Activated CD4-positive, alpha-beta T cell treated with anti-CD3 and anti-CD28 coated beads for 36 hours (primary cell): ENCODE results near the gene ST8SIA6. TPM values are rescaled to one million over a fixed set of nuclear protein-coding genes. Genes with fewer than 3 reads are reported as not detected.

ENCODE experiments used
- ATAC-seq: fragments of 200-7000 bp; cut with Tn5 transposase; one replicate; pipeline ENCODE4 v1.10.0; 2021; ENCODE audit warnings: mild to moderate bottlenecking, moderate library complexity
- CTCF ChIA-PET: fragments of 350-600 bp; sonication (Branson Sonifier 250); formaldehyde crosslinking; loops from one replicate; lab custom pipeline; 2021; ENCODE audit warnings: antibody characterized with exemption; lab: Charles Lee
- POLR2A ChIA-PET: fragments of 350-600 bp; sonication (Branson Sonifier 250); formaldehyde crosslinking; loops from one replicate; lab custom pipeline; 2021; ENCODE audit warnings: antibody characterized with exemption, inconsistent platforms; lab: Charles Lee
- DNase-seq: peaks from one replicate; pipeline ENCODE4 v3.0.0-alpha.2; 2020
- H3K27ac Mint-ChIP-seq: one replicate; pipeline ENCODE4 v1.8.0; 2021; ENCODE audit warnings: mixed read lengths
- H3K27me3 Mint-ChIP-seq: one replicate; pipeline ENCODE4 v1.8.0; 2021; ENCODE audit warnings: mixed read lengths
- H3K36me3 Mint-ChIP-seq: one replicate; pipeline ENCODE4 v1.8.0; 2021; ENCODE audit warnings: low read depth, mixed read lengths
- H3K4me1 Mint-ChIP-seq: one replicate; pipeline ENCODE4 v1.8.0; 2021; ENCODE audit warnings: mixed read lengths
- H3K4me3 Mint-ChIP-seq: one replicate; pipeline ENCODE4 v1.8.0; 2021; ENCODE audit warnings: mild to moderate bottlenecking, moderate library complexity, mixed read lengths
- H3K9me3 Mint-ChIP-seq: one replicate; pipeline ENCODE4 v1.8.0; 2021; ENCODE audit warnings: low read depth, mixed read lengths
- intact Hi-C, 2 experiments: fragments of 100-400 bp; cut with DNase I in 1 of 2; cut with micrococcal nuclease in 1 of 2; formaldehyde crosslinking; loops; one replicate each; pipeline versions ENCODE4 v1.14.2 to v1.15.1; 2022 to 2024; cut with DNase I, micrococcal nuclease
- total RNA-seq, 2 experiments: library from RNA; stranded (reverse); gene quantifications; one replicate each; pipeline ENCODE4 v1.2.3, GENCODE V29; 2021

The ST8SIA6 gene
- total RNA-seq, 2 experiments from 2014 or later: not detected

DNA sequence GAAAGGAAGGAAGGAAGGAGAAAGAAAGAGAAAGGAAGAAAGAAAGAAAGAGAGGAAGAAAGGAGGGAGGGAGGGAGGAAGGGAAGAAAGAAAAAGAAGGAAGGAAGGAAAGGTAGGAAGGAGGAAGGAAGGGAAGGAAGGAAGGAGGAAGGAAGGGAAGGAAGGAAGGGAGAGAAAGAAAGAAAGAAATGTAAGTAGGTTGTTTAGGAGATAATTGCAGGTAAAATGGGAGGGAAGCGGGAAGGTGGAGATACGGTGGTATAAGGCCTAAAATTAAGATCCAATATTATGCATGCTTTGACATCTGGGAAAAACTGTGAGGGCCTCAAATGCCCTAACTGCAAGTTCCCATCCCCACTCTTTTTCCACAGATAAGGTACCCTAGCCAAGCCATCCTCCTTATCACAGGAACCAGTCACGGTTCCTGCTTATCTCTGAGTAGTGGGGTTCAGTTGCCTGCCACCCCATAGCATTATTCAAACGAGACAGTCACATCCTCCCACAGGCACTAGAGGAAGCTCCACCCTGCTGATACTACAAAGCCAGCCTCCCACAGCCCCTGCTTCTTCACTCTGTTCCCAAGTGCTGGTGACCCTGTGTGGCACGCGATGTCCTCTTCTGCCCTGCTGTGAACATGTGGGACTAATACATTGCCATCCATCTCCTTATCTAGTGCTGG is 28.7 kb downstream of the ST8SIA6 start:
- peak overlapping the region; percentile 55 for H3K27ac Mint-ChIP-seq
- peaks cover 75% of the 10 kb centered on the region for H3K4me1 Mint-ChIP-seq
- H3K9me3 Mint-ChIP-seq: no peaks in the 10 kb centered on the region
- peak; percentile 62 for ATAC-seq
- H3K4me3 Mint-ChIP-seq: no peak overlapping the region
- CTCF ChIA-PET: interaction anchor here (0.7 to 1.0 kb wide), 2 partner anchors 195 to 304 kb away, joined by 3 read pairs; no protein-coding TSS in a partner anchor
- H3K27me3 Mint-ChIP-seq: no peaks in the 10 kb centered on the region
- intact Hi-C loops: loop anchor here in 1 of 2 experiments (5.0 kb wide), 1 partner anchor 598 kb away; no protein-coding TSS in a partner anchor
- H3K36me3 Mint-ChIP-seq: no peaks in the 10 kb centered on the region
- POLR2A ChIA-PET: no interaction called here
- peak; percentile 56 for DNase-seq

- ATAC-seq (peak; percentile 59), DNase-seq (no peak)
- Mint-ChIP-seq H3K27ac (no peak overlapping the region), H3K27me3 (no peaks in the 10 kb centered on the region), H3K9me3 (no peaks in the 10 kb centered on the region), H3K36me3 (no peaks in the 10 kb centered on the region), H3K4me1 (peaks cover 59% of the 10 kb centered on the region), H3K4me3 (no peak overlapping the region)
- POLR2A ChIA-PET: no interaction called here
- CTCF ChIA-PET: interaction anchor here (1.0 to 1.2 kb wide), 2 partner anchors 12 to 47 kb away, joined by 3 read pairs; no protein-coding TSS in a partner anchor
- intact Hi-C loops: no loop called here
These were observed 30.7 kb downstream of the ST8SIA6 start for GRCh38 chr10:17423632-17424186.

GRCh38 chr10:17422931-17423330 is 31.5 kb downstream of the ST8SIA6 start:
- H3K27ac Mint-ChIP-seq: no peak overlapping the region
- CTCF ChIA-PET: interaction anchor here (1.0 kb wide), 1 partner anchor 11 kb away, joined by 3 read pairs; no protein-coding TSS in a partner anchor
- intact Hi-C loops: no loop called here
- H3K9me3 Mint-ChIP-seq: no peaks in the 10 kb centered on the region
- ATAC-seq (no peak), DNase-seq (no peak)
- H3K36me3 Mint-ChIP-seq: no peaks in the 10 kb centered on the region
- H3K4me1 Mint-ChIP-seq: peaks cover 51% of the 10 kb centered on the region
- POLR2A ChIA-PET: no interaction called here
- no peak overlapping the region for H3K4me3 Mint-ChIP-seq
- H3K27me3 Mint-ChIP-seq: no peaks in the 10 kb centered on the region

DNA sequence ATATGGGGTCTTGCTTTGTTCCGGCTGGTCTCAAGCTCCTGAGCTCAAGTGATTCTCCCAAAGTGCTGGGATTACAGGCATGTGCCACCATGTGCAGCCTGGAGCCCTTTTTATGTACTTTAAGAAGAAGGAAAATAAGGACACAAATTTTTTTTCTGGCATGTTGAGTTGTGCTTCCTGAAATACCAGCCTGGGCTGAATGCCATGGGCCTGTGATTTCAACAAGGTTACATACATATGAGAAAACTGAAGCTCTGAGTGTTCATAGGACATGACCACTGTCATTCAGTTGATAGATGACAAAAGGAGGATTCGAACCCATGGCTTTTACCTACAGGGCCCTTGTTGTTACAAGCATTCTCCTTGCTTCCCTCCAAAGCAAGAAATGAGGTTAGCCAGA is 36.1 kb downstream of the ST8SIA6 start:
- no peak overlapping the region for H3K4me3 Mint-ChIP-seq
- DNase-seq (no peak), ATAC-seq (no peak)
- CTCF ChIA-PET: interaction anchor here (0.6 to 1.7 kb wide), 3 partner anchors 38 to 287 kb away, joined by 3 to 5 read pairs (median 3); no protein-coding TSS in a partner anchor
- H3K27me3 Mint-ChIP-seq: no peaks in the 10 kb centered on the region
- no peaks in the 10 kb centered on the region for H3K36me3 Mint-ChIP-seq
- POLR2A ChIA-PET: no interaction called here
- H3K4me1 Mint-ChIP-seq: peaks cover 9% of the 10 kb centered on the region
- no peaks in the 10 kb centered on the region for H3K9me3 Mint-ChIP-seq
- intact Hi-C loops: no loop called here
- H3K27ac Mint-ChIP-seq: no peak overlapping the region

- POLR2A ChIA-PET: no interaction called here
- ATAC-seq (no peak), DNase-seq (no peak)
- Mint-ChIP-seq H3K4me1 (peaks cover 7% of the 10 kb centered on the region), H3K36me3 (no peaks in the 10 kb centered on the region), H3K4me3 (no peak overlapping the region), H3K27ac (no peak overlapping the region), H3K9me3 (no peaks in the 10 kb centered on the region), H3K27me3 (no peaks in the 10 kb centered on the region)
- CTCF ChIA-PET: interaction anchor here (0.8 to 1.7 kb wide), 3 partner anchors 22 to 40 kb away, joined by 3 to 5 read pairs (median 4); no protein-coding TSS in a partner anchor
- intact Hi-C loops: no loop called here
These were observed 37.8 kb downstream of the ST8SIA6 start for GRCh38 chr10:17416442-17417211.

GRCh38 chr10:17415046-17415658 is 39.2 kb downstream of the ST8SIA6 start:
- POLR2A ChIA-PET: no interaction called here

GRCh38 chr10:17414484-17414883 is 39.9 kb downstream of the ST8SIA6 start:
- CTCF ChIA-PET: no interaction called here
- H3K27me3 Mint-ChIP-seq: no peaks in the 10 kb centered on the region
- ATAC-seq (no peak), DNase-seq (no peak)
- H3K27ac Mint-ChIP-seq: no peak overlapping the region
- POLR2A ChIA-PET: no interaction called here
- intact Hi-C loops: no loop called here
- no peak overlapping the region for H3K4me3 Mint-ChIP-seq
- H3K4me1 Mint-ChIP-seq: peaks cover 14% of the 10 kb centered on the region
- no peaks in the 10 kb centered on the region for H3K36me3 Mint-ChIP-seq
- H3K9me3 Mint-ChIP-seq: no peaks in the 10 kb centered on the region

More at GRCh38 chr10:17415046-17415658, 39.2 kb downstream of the ST8SIA6 start:
- DNase-seq: no peak
- intact Hi-C loops: no loop called here
- Mint-ChIP-seq H3K27ac (no peak overlapping the region), H3K9me3 (no peaks in the 10 kb centered on the region), H3K4me1 (peaks cover 11% of the 10 kb centered on the region), H3K36me3 (no peaks in the 10 kb centered on the region), H3K4me3 (no peak overlapping the region), H3K27me3 (no peaks in the 10 kb centered on the region)
- no peak for ATAC-seq
- CTCF ChIA-PET: no interaction called here

GRCh38 chr10:17413876-17414275 is 40.5 kb downstream of the ST8SIA6 start:
- intact Hi-C loops: no loop called here
- no peak for DNase-seq
- no peaks in the 10 kb centered on the region for H3K27me3 Mint-ChIP-seq
- ChIA-PET CTCF (no interaction called here), POLR2A (no interaction called here)
- H3K36me3 Mint-ChIP-seq: no peaks in the 10 kb centered on the region
- H3K27ac Mint-ChIP-seq: no peak overlapping the region
- H3K4me1 Mint-ChIP-seq: peaks cover 18% of the 10 kb centered on the region
- H3K9me3 Mint-ChIP-seq: no peaks in the 10 kb centered on the region
- ATAC-seq: no peak
- H3K4me3 Mint-ChIP-seq: no peak overlapping the region

GRCh38 chr10:17412323-17412722 is 42.1 kb downstream of the ST8SIA6 start:
- Mint-ChIP-seq H3K9me3 (no peaks in the 10 kb centered on the region), H3K27me3 (no peaks in the 10 kb centered on the region), H3K27ac (no peak overlapping the region), H3K36me3 (no peaks in the 10 kb centered on the region), H3K4me1 (peaks cover 18% of the 10 kb centered on the region), H3K4me3 (no peak overlapping the region)
- intact Hi-C loops: no loop called here
- POLR2A ChIA-PET: interaction anchor here (0.6 kb wide), 1 partner anchor 28 kb away, joined by 3 read pairs; no protein-coding TSS in a partner anchor
- no peak for DNase-seq
- no peak for ATAC-seq
- CTCF ChIA-PET: interaction anchor here (1.2 kb wide), 1 partner anchor 11 kb away, joined by 3 read pairs; no protein-coding TSS in a partner anchor

DNA sequence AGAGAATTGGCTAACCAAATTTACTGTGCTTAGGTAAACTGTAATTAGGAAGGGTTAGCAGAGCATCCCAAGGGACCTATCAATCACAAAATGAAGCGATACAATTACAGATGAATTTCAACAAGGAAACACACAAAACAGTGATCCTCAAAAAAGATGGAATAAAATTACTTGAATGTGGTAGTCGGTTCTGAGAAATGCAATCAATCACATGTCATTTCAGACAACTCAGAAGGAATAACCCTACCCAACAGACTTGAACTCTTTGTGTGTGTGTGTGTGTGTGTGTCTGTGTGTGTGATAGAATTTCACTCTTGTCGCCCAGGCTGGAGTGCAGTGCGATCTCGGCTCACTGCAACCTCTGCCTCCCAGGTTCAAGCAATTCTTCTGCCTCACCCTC is 43.5 kb downstream of the ST8SIA6 start:
- no peak for ATAC-seq
- CTCF ChIA-PET: interaction anchor here (1.1 kb wide), 1 partner anchor 96 kb away, joined by 3 read pairs; no protein-coding TSS in a partner anchor
- H3K27ac Mint-ChIP-seq: no peak overlapping the region

More for the DNA sequence above, 43.5 kb downstream of the ST8SIA6 start:
- DNase-seq: no peak
- Mint-ChIP-seq H3K36me3 (no peaks in the 10 kb centered on the region), H3K4me3 (no peak overlapping the region), H3K27me3 (no peaks in the 10 kb centered on the region), H3K9me3 (no peaks in the 10 kb centered on the region), H3K4me1 (peaks cover 18% of the 10 kb centered on the region)
- intact Hi-C loops: no loop called here
- POLR2A ChIA-PET: no interaction called here
